Hepatic stellate cell (primary cell): ENCODE results near the gene SEC14L1.
"Not testable (repeated sequence)": the region's sequence is repeated elsewhere in the genome, so short reads cannot be mapped to it uniquely, and the experiment has no call there.

Experiments used
- DNase-seq: peaks from one replicate; pipeline ENCODE4 v3.0.0; 2011; ENCODE audit warnings: low spot score

Gene SEC14L1

GRCh38 chr17:77240976-77241375, 100.2 kb downstream of the SEC14L1 start:
- DNase-seq, result no peak

GRCh38 chr17:77242118-77242851, 101.5 kb downstream of the SEC14L1 start:
- no peak for DNase-seq

GRCh38 chr17:77245162-77245926, 104.6 kb downstream of the SEC14L1 start:
- DNase-seq, result no peak

GRCh38 chr17:77246110-77247047, 105.6 kb downstream of the SEC14L1 start:
- no peak for DNase-seq

GRCh38 chr17:77247048-77247541, 106.3 kb downstream of the SEC14L1 start:
- peak; percentile 87 for DNase-seq

- DNase-seq, result no peak
Measured at GRCh38 chr17:77247609-77248008, 106.8 kb downstream of the SEC14L1 start.

- no peak for DNase-seq
Measured at GRCh38 chr17:77248216-77249114, 107.7 kb downstream of the SEC14L1 start.

GRCh38 chr17:77251622-77252183, 110.9 kb downstream of the SEC14L1 start:
- no peak for DNase-seq

- not testable (repeated sequence) for DNase-seq
Measured at GRCh38 chr17:77252306-77252705, 111.5 kb downstream of the SEC14L1 start.

GRCh38 chr17:77253611-77254051, 112.9 kb downstream of the SEC14L1 start:
- no peak for DNase-seq

- DNase-seq, result peak; percentile 97
Measured at GRCh38 chr17:77254951-77255825, 114.4 kb downstream of the SEC14L1 start.

- DNase-seq, result not testable (repeated sequence)
Measured at GRCh38 chr17:77255970-77256369, 115.2 kb downstream of the SEC14L1 start.

GRCh38 chr17:77256710-77257109, 115.9 kb downstream of the SEC14L1 start:
- no peak for DNase-seq

- DNase-seq, result no peak
Measured at GRCh38 chr17:77257169-77257568, 116.4 kb downstream of the SEC14L1 start.

- DNase-seq, result no peak
Measured at GRCh38 chr17:77257596-77258458, 117.1 kb downstream of the SEC14L1 start.

- DNase-seq, result no peak
Measured at GRCh38 chr17:77258638-77259037, 117.9 kb downstream of the SEC14L1 start.

- DNase-seq, result no peak
Measured at GRCh38 chr17:77264617-77265230, 124.0 kb downstream of the SEC14L1 start.

GRCh38 chr17:77266213-77266612, 125.4 kb downstream of the SEC14L1 start:
- DNase-seq, result no peak
